ENCODE data around the gene XPNPEP2.

XPNPEP2 gene

GRCh38 chrX:129791336-129791735 is 52.6 kb downstream of the XPNPEP2 start:
- Histone ChIP-seq H4K20me1 (ENCODE audit: insufficient read depth) (no peaks in the 10 kb centered on the region), H2AFZ (ENCODE audit: low read depth) (no peak overlapping the region)
- no peak for TF ChIP-seq CTCF (conservative IDR thresholded peaks at IDR 0.05; ENCODE audit: low read depth, low read length)

GRCh38 chrX:129791961-129792570 is 53.3 kb downstream of the XPNPEP2 start:
- no peaks in the 10 kb centered on the region for H3K4me1 ChIP-seq (ENCODE audit: low read depth, poor library complexity, severe bottlenecking)
- no peak for TF ChIP-seq CTCF (conservative IDR thresholded peaks at IDR 0.05; ENCODE audit: low read depth, low read length)
- H4K20me1 ChIP-seq (ENCODE audit: insufficient read depth): no peaks in the 10 kb centered on the region
- H2AFZ ChIP-seq (ENCODE audit: low read depth): no peak overlapping the region
- H3K36me3 ChIP-seq (ENCODE audit: insufficient read depth): no peaks in the 10 kb centered on the region
- no peak overlapping the region for H3K27ac ChIP-seq
- no peak overlapping the region for H3K9ac ChIP-seq
- H3K79me2 ChIP-seq (ENCODE audit: insufficient read depth, low read depth): no peaks in the 10 kb centered on the region
- H3K4me3 ChIP-seq (IDR thresholded peaks at IDR 0.05; ENCODE audit: insufficient read depth, low read depth, low read length): no peak overlapping the region
- H3K27me3 ChIP-seq (ENCODE audit: insufficient read depth, low read depth): no peaks in the 10 kb centered on the region
- no peak overlapping the region for H3K4me2 ChIP-seq

More at GRCh38 chrX:129791336-129791735, 52.6 kb downstream of the XPNPEP2 start:
- Histone ChIP-seq H3K9ac (no peak overlapping the region), H3K36me3 (ENCODE audit: insufficient read depth) (no peaks in the 10 kb centered on the region), H3K4me2 (no peak overlapping the region), H3K4me3 (IDR thresholded peaks at IDR 0.05; ENCODE audit: insufficient read depth, low read depth, low read length) (no peak overlapping the region), H3K27ac (no peak overlapping the region), H3K4me1 (ENCODE audit: low read depth, poor library complexity, severe bottlenecking) (peaks cover 1% of the 10 kb centered on the region), H3K27me3 (ENCODE audit: insufficient read depth, low read depth) (no peaks in the 10 kb centered on the region), H3K79me2 (ENCODE audit: insufficient read depth, low read depth) (no peaks in the 10 kb centered on the region)

GRCh38 chrX:129792586-129793291 is 54.0 kb downstream of the XPNPEP2 start:
- no peak overlapping the region for H3K27ac ChIP-seq
- H3K27me3 ChIP-seq (ENCODE audit: insufficient read depth, low read depth): no peaks in the 10 kb centered on the region
- TF ChIP-seq CTCF (conservative IDR thresholded peaks at IDR 0.05; ENCODE audit: low read depth, low read length): no peak
- H3K4me2 ChIP-seq: no peak overlapping the region
- no peaks in the 10 kb centered on the region for H3K4me1 ChIP-seq (ENCODE audit: low read depth, poor library complexity, severe bottlenecking)
- H2AFZ ChIP-seq (ENCODE audit: low read depth): no peak overlapping the region
- H3K36me3 ChIP-seq (ENCODE audit: insufficient read depth): no peaks in the 10 kb centered on the region
- H3K9ac ChIP-seq: no peak overlapping the region
- no peaks in the 10 kb centered on the region for H4K20me1 ChIP-seq (ENCODE audit: insufficient read depth)
- no peak overlapping the region for H3K4me3 ChIP-seq (IDR thresholded peaks at IDR 0.05; ENCODE audit: insufficient read depth, low read depth, low read length)
- no peaks in the 10 kb centered on the region for H3K79me2 ChIP-seq (ENCODE audit: insufficient read depth, low read depth)

GRCh38 chrX:129793604-129794191 is 54.9 kb downstream of the XPNPEP2 start:
- Histone ChIP-seq H3K27me3 (ENCODE audit: insufficient read depth, low read depth) (no peaks in the 10 kb centered on the region), H3K36me3 (ENCODE audit: insufficient read depth) (no peaks in the 10 kb centered on the region), H4K20me1 (ENCODE audit: insufficient read depth) (no peaks in the 10 kb centered on the region), H3K79me2 (ENCODE audit: insufficient read depth, low read depth) (no peaks in the 10 kb centered on the region), H3K4me3 (IDR thresholded peaks at IDR 0.05; ENCODE audit: insufficient read depth, low read depth, low read length) (no peak overlapping the region), H3K4me1 (ENCODE audit: low read depth, poor library complexity, severe bottlenecking) (no peaks in the 10 kb centered on the region), H3K4me2 (no peak overlapping the region), H3K27ac (no peak overlapping the region), H3K9ac (no peak overlapping the region), H2AFZ (ENCODE audit: low read depth) (no peak overlapping the region)
- no peak for TF ChIP-seq CTCF (conservative IDR thresholded peaks at IDR 0.05; ENCODE audit: low read depth, low read length)

All from KMS-11 (cell line).